HG03103 (cell line): ENCODE measurements around the gene HHAT.
"Not testable (repeated sequence)": the region's sequence is repeated elsewhere in the genome, so short reads cannot be mapped to it uniquely, and the experiment has no call there.

Source experiments
- ATAC-seq: cut with Tn5 transposase; IDR thresholded peaks from one replicate; pipeline ENCODE4 v1.9.1; 2021; ENCODE audit warnings: low read depth; ENCODE audit not compliant: unreplicated experiment

Gene HHAT

GRCh38 chr1:210627755-210628154, 299.1 kb downstream of the HHAT start:
- no peak for ATAC-seq

GRCh38 chr1:210629276-210629675, 300.6 kb downstream of the HHAT start:
- ATAC-seq = no peak

GRCh38 chr1:210631399-210631798, 302.7 kb downstream of the HHAT start:
- ATAC-seq = no peak

- no peak for ATAC-seq
Measured at GRCh38 chr1:210633140-210633539, 304.4 kb downstream of the HHAT start.

- no peak for ATAC-seq
Measured at GRCh38 chr1:210633636-210634035, 304.9 kb downstream of the HHAT start.

- no peak for ATAC-seq
Measured at GRCh38 chr1:210635108-210635507, 306.4 kb downstream of the HHAT start.

- no peak for ATAC-seq
Measured at GRCh38 chr1:210641582-210641981, 312.9 kb downstream of the HHAT start.

- ATAC-seq = no peak
Measured at GRCh38 chr1:210645582-210646257, 317.0 kb downstream of the HHAT start.

GRCh38 chr1:210646258-210646616, 317.5 kb downstream of the HHAT start:
- no peak for ATAC-seq

GRCh38 chr1:210647406-210648333, 319.0 kb downstream of the HHAT start:
- no peak for ATAC-seq

GRCh38 chr1:210648588-210649269, 320.0 kb downstream of the HHAT start:
- ATAC-seq = no peak

GRCh38 chr1:210650403-210650802, 321.7 kb downstream of the HHAT start:
- ATAC-seq = no peak

GRCh38 chr1:210652329-210652954, 323.7 kb downstream of the HHAT start:
- ATAC-seq = no peak

- ATAC-seq = no peak
Measured at GRCh38 chr1:210653771-210654170, 325.1 kb downstream of the HHAT start.

GRCh38 chr1:210654176-210654981, 325.7 kb downstream of the HHAT start:
- no peak for ATAC-seq

GRCh38 chr1:210655511-210655910, 326.8 kb downstream of the HHAT start:
- no peak for ATAC-seq

- ATAC-seq = no peak
Measured at GRCh38 chr1:210657806-210658205, 329.1 kb downstream of the HHAT start.

GRCh38 chr1:210661520-210661919, 332.8 kb downstream of the HHAT start:
- ATAC-seq = not testable (repeated sequence)

GRCh38 chr1:210662291-210663050, 333.8 kb downstream of the HHAT start:
- no peak for ATAC-seq
